Measurements from ENCODE around the gene DLGAP1. TPM values are rescaled to one million over a fixed set of nuclear protein-coding genes. Genes with fewer than 3 reads are reported as not detected.

DLGAP1 gene
- total and polyA plus RNA-seq, 2 of the 8 experiments (the other 6 are each of a cell fraction or from before 2014, with no cell fraction given): 11.8 to 16.9 TPM

- ChIA-PET CTCF (ENCODE audit: partially characterized antibody) (interaction anchor here (0.7 to 3.8 kb wide), 5 partner anchors 10 to 204 kb away, joined by 3 to 26 read pairs (median 4); no protein-coding TSS in a partner anchor), POLR2A (ENCODE audit: partially characterized antibody) (interaction anchor here (0.6 to 1.1 kb wide), 2 partner anchors 11 to 184 kb away, joined by 3 read pairs; no protein-coding TSS in a partner anchor)
- Histone ChIP-seq H2AFZ (ENCODE audit: low read length) (no peak overlapping the region), H3K27me3 (replicated peaks in 1 of 4; ENCODE audit: control insufficient read depth in 3 of 4, extremely low read depth in 1 of 4, insufficient read depth in 3 of 4, low read length in 3 of 4) (no peaks in the 10 kb centered on the region), H3K4me3 (ENCODE audit: extremely low read depth in 1 of 4, insufficient read depth in 2 of 4, low read depth in 3 of 4, low read length in 4 of 4) (no peak overlapping the region), H4K91ac (replicated peaks; ENCODE audit: insufficient read length, low read length) (no peak overlapping the region), H3K4ac (replicated peaks; ENCODE audit: insufficient read length, low read depth, low read length) (no peak overlapping the region), H4K8ac (ENCODE audit: extremely low read depth, insufficient read depth, low read length) (no peak overlapping the region), H2AK5ac (ENCODE audit: low read depth, low read length) (no peak overlapping the region), H3K23me2 (ENCODE audit: low read depth, low read length) (no peaks in the 10 kb centered on the region), H3K18ac (ENCODE audit: extremely low read depth, low read length) (no peak overlapping the region), H3K14ac (ENCODE audit: insufficient read length) (no peak overlapping the region), H2BK20ac (ENCODE audit: low read length) (no peak overlapping the region), H3K9me3 (ENCODE audit: insufficient read depth in 2 of 2, low read depth in 1 of 2, low read length in 1 of 2) (peaks cover 0 to 3% of the 10 kb centered on the region in 2 experiments; a peak in 2 of 4 replicates), H2BK15ac (ENCODE audit: low read length) (no peak overlapping the region), H3K79me2 (ENCODE audit: control insufficient read depth in 1 of 2, insufficient read depth in 2 of 2, low read length in 2 of 2) (no peaks in the 10 kb centered on the region), H4K20me1 (replicated peaks in 1 of 2; ENCODE audit: control insufficient read depth in 1 of 2, insufficient read depth in 2 of 2, low read length in 2 of 2) (no peaks in the 10 kb centered on the region), H3K36me3 (ENCODE audit: control insufficient read depth in 2 of 4, insufficient read depth in 4 of 4, low read length in 3 of 4) (no peaks in the 10 kb centered on the region), H3K56ac (replicated peaks; ENCODE audit: insufficient read length, low read depth, low read length) (no peak overlapping the region), H3K79me1 (ENCODE audit: low read depth, low read length) (no peaks in the 10 kb centered on the region; the same call in 1 of the 2 replicates), H2BK12ac (ENCODE audit: low read depth, low read length) (no peak overlapping the region), H2BK5ac (ENCODE audit: low read depth, low read length) (no peak overlapping the region), H3K4me2 (ENCODE audit: insufficient read depth in 1 of 2, low read depth in 2 of 2, low read length in 2 of 2) (no peak overlapping the region), H2BK120ac (replicated peaks; ENCODE audit: low read depth, low read length) (no peak overlapping the region), H3K27ac (ENCODE audit: low read depth, low read length) (no peak overlapping the region), H4K5ac (ENCODE audit: insufficient read length, low read depth, low read length) (no peak overlapping the region), H3K4me1 (replicated peaks in 1 of 4; ENCODE audit: control insufficient read depth in 3 of 4, insufficient read depth in 4 of 4, low read length in 3 of 4) (peaks cover 0 to 10% (median 6%) of the 10 kb centered on the region in 4 experiments; a peak in 4 of 7 replicates), H3K23ac (ENCODE audit: insufficient read length) (no peak overlapping the region), H3K9ac (replicated peaks in 1 of 4; ENCODE audit: extremely low read depth in 1 of 4, low read depth in 3 of 4, low read length in 3 of 4) (no peak overlapping the region)
- no peak for TF ChIP-seq HDAC2 (IDR thresholded peaks at IDR 0.05; ENCODE audit: borderline replicate concordance in 1 of 2, low read depth in 2 of 2, low read length in 2 of 2)
- TF ChIP-seq BRCA1 (IDR thresholded peaks at IDR 0.05; ENCODE audit: low read depth, low read length): no peak
- TF ChIP-seq TBP (IDR thresholded peaks at IDR 0.05; ENCODE audit: low read depth, low read length): no peak
- no peak for TF ChIP-seq ASH2L (IDR thresholded peaks at IDR 0.05; ENCODE audit: low read length)
- TF ChIP-seq BCL11A (IDR thresholded peaks at IDR 0.05; ENCODE audit: low read depth in 2 of 2, low read length in 2 of 2): no peak
- TF ChIP-seq USF2 (IDR thresholded peaks at IDR 0.05; ENCODE audit: low read length): no peak
- TF ChIP-seq CTBP2 (IDR thresholded peaks at IDR 0.05; ENCODE audit: borderline replicate concordance, insufficient read depth, insufficient read length, low read length): no peak
- no peak for TF ChIP-seq PHF8 (conservative IDR thresholded peaks at IDR 0.05; ENCODE audit: low read depth, low read length)
- TF ChIP-seq CBX5 (IDR thresholded peaks at IDR 0.05; ENCODE audit: low read depth, low read length): no peak
- FAIRE-seq (no peak), DNase-seq (ENCODE audit: low read depth in 1 of 2, low spot score in 2 of 2) (no peak)
Observed at GRCh38 chr18:3985020-3985419, 470.1 kb downstream of the DLGAP1 start.
